ENCODE results near the gene PLA2G6.
A peak's percentile ranks its signal among the peaks of the same experiment; 100 is the strongest.

DNA sequence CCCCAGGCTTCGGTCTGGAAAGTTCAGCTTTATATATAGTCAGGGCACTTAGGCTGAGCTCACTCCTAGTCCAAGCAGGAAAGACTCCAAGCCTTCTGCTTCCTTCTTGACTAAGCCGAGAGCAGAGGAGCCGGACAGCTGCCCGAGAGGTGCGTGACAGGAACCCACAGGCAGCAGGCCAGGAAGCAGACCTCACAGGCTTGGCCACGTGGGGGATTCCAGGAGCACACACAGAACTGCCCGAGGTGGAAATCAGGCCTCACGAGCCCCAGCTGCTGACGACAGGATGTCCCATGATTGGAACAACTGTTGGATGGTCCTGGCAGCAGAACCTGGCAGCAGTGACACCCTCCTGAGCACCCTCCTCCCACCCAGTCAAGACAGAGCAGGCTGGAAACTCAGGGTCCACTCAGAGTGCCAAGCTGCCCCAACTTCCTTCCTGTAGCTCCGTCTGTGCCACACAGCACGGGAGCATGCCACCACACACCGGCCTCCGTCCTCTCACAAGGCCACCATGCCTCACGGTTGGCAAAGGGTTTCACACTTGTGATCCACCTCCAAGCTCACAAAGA, 5.4 kb downstream of the PLA2G6 start:
- TF ChIP-seq, protein P1, sequence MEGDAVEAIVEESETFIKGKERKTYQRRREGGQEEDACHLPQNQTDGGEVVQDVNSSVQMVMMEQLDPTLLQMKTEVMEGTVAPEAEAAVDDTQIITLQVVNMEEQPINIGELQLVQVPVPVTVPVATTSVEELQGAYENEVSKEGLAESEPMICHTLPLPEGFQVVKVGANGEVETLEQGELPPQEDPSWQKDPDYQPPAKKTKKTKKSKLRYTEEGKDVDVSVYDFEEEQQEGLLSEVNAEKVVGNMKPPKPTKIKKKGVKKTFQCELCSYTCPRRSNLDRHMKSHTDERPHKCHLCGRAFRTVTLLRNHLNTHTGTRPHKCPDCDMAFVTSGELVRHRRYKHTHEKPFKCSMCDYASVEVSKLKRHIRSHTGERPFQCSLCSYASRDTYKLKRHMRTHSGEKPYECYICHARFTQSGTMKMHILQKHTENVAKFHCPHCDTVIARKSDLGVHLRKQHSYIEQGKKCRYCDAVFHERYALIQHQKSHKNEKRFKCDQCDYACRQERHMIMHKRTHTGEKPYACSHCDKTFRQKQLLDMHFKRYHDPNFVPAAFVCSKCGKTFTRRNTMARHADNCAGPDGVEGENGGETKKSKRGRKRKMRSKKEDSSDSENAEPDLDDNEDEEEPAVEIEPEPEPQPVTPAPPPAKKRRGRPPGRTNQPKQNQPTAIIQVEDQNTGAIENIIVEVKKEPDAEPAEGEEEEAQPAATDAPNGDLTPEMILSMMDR (IDR thresholded peaks at IDR 0.05), result no peak
- peak in 1 of 3 donors; percentile 17 for TF ChIP-seq POLR2A (IDR thresholded peaks at IDR 0.05)
